GM12892 (cell line): ENCODE data around the gene KRTAP5-3.

Source experiments
- POLR2A ChIP-seq: IDR thresholded peaks from 2 replicates; pipeline ENCODE4 v1.6.1; 2011; ENCODE audit warnings: low read depth, low read length, control low read depth
- POLR2AphosphoS5 ChIP-seq: IDR thresholded peaks from 2 replicates; pipeline ENCODE4 v1.6.1; 2011; ENCODE audit warnings: low read depth, low read length, control low read depth
- TAF1 ChIP-seq: IDR thresholded peaks from 2 replicates; pipeline ENCODE4 v1.6.1; 2011; ENCODE audit warnings: low read depth, mild to moderate bottlenecking, control low read depth, low read length, borderline replicate concordance

DNA sequence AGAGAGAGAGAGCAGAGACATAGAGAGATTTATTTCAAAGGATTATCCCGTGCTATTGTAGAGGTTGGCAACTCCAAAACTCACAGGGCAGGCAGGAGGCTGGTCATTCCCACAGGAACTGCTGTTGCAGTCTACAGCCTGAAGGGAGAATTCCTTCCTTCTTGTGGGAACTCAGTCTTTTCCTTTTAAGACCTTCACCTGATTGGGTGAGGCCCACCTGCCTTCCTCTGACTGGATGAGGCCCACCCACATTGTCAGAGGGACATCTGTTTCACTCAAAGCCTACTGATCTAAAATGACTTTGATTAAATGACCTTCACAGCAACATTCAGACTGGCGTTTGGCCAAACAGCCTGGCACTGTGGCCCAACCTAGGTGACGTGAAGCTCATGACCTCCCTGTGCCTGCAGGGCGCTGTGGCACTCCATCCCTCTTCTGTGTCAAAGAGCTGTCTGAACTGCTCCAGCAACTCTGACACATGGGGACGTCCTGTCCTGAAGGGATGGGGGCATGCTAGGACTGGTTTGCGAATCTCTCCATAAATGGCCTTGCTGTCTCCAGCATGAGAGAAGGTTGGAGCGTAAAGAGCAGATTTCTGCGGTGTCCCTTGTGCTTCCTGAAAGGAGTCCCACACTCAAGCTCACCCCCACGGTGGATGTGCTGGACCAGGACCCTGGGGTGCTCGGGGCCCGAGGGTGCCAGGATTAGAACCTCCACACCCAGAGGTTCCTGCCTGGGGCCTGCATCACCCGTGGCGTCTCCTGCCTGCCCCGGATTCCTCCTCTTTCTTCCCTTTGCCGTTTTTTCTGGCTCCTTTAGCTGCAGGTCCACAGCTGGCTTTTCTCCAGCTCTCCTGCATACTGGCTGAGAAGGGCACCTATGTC is 42.0 kb upstream of the KRTAP5-3 start:
- TF ChIP-seq POLR2A (no peak), POLR2AphosphoS5 (no peak), TAF1 (no peak)
